Measurements from ENCODE around the gene DIS3L2.

DNA sequence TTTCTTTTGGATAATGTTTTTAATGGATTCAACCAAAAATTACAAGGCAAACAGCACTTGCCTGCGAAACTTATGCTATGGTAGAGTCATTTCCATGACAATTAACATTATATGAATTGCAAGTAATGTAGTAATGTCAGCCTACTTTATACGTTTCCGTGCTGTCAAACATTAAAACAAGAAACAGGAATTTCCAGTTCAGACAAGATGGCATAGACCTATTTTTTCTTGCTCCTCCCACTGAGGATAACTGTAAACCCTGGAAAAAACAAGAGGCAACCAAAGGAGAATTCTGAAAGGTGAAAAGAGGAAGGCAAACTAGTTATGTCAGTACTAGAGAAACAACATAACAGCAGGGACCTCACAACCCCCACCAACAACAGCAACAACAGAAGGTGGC lies 170.7 kb downstream of the DIS3L2 start:
- TF ChIP-seq, protein P1, sequence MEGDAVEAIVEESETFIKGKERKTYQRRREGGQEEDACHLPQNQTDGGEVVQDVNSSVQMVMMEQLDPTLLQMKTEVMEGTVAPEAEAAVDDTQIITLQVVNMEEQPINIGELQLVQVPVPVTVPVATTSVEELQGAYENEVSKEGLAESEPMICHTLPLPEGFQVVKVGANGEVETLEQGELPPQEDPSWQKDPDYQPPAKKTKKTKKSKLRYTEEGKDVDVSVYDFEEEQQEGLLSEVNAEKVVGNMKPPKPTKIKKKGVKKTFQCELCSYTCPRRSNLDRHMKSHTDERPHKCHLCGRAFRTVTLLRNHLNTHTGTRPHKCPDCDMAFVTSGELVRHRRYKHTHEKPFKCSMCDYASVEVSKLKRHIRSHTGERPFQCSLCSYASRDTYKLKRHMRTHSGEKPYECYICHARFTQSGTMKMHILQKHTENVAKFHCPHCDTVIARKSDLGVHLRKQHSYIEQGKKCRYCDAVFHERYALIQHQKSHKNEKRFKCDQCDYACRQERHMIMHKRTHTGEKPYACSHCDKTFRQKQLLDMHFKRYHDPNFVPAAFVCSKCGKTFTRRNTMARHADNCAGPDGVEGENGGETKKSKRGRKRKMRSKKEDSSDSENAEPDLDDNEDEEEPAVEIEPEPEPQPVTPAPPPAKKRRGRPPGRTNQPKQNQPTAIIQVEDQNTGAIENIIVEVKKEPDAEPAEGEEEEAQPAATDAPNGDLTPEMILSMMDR (IDR thresholded peaks at IDR 0.05): no peak
- TF ChIP-seq POLR2AphosphoS5 (IDR thresholded peaks at IDR 0.05): no peak
